ENCODE measurements around the gene GAS1.

Gene GAS1

DNA sequence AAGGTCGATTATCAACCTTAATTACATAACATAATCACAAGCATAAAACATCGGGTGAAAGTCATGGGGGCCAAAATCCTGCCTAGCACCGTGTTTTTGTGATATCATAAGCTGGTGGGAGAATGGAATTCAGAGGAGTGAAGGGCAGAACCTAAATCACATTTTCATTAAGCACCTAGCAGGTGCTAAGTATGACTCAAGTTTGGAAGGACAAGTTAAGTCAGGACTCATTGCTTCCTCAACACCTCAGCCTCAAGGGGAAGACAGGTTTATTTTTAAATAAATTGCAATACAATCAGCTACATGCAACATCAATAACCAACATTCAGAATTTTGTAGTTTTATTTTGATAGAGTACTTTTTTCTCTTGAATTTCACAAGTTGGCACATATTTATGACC lies 33.5 kb upstream of the GAS1 start:
- no peak overlapping the region for H3K9ac ChIP-seq (ENCODE audit: low read depth, low read length, poor library complexity, severe bottlenecking)
- H3K9me2 ChIP-seq (replicated peaks; ENCODE audit: low read depth, low read length), result no peaks in the 10 kb centered on the region
- no peaks in the 10 kb centered on the region for H3K79me2 ChIP-seq (ENCODE audit: insufficient read depth, low read length)
- no peak overlapping the region for H3K4me3 ChIP-seq (ENCODE audit: low read length, poor library complexity, severe bottlenecking)
- H3K9me3 ChIP-seq (ENCODE audit: insufficient read depth, low read depth, low read length), result no peaks in the 10 kb centered on the region
- no peaks in the 10 kb centered on the region for H3F3A ChIP-seq (ENCODE audit: low read depth)
- TF ChIP-seq EZH2phosphoT487 (IDR thresholded peaks at IDR 0.05; ENCODE audit: borderline replicate concordance), result no peak
- TF ChIP-seq, protein P1, sequence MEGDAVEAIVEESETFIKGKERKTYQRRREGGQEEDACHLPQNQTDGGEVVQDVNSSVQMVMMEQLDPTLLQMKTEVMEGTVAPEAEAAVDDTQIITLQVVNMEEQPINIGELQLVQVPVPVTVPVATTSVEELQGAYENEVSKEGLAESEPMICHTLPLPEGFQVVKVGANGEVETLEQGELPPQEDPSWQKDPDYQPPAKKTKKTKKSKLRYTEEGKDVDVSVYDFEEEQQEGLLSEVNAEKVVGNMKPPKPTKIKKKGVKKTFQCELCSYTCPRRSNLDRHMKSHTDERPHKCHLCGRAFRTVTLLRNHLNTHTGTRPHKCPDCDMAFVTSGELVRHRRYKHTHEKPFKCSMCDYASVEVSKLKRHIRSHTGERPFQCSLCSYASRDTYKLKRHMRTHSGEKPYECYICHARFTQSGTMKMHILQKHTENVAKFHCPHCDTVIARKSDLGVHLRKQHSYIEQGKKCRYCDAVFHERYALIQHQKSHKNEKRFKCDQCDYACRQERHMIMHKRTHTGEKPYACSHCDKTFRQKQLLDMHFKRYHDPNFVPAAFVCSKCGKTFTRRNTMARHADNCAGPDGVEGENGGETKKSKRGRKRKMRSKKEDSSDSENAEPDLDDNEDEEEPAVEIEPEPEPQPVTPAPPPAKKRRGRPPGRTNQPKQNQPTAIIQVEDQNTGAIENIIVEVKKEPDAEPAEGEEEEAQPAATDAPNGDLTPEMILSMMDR (conservative IDR thresholded peaks at IDR 0.05; ENCODE audit: low read length), result no peak
- no peak overlapping the region for H3K4me2 ChIP-seq (ENCODE audit: low read depth, low read length, poor library complexity, severe bottlenecking)
- H2AFZ ChIP-seq (ENCODE audit: low read length), result no peak overlapping the region
- H4K20me1 ChIP-seq (ENCODE audit: insufficient read depth, low read length, poor library complexity, severe bottlenecking), result no peaks in the 10 kb centered on the region
- H3K4me1 ChIP-seq (ENCODE audit: insufficient read depth, low read length, poor library complexity, severe bottlenecking), result no peaks in the 10 kb centered on the region
- H3K27me3 ChIP-seq (ENCODE audit: insufficient read depth, low read length, poor library complexity, severe bottlenecking), result no peaks in the 10 kb centered on the region
- H3K36me3 ChIP-seq (ENCODE audit: insufficient read depth, low read length), result no peaks in the 10 kb centered on the region

DNA sequence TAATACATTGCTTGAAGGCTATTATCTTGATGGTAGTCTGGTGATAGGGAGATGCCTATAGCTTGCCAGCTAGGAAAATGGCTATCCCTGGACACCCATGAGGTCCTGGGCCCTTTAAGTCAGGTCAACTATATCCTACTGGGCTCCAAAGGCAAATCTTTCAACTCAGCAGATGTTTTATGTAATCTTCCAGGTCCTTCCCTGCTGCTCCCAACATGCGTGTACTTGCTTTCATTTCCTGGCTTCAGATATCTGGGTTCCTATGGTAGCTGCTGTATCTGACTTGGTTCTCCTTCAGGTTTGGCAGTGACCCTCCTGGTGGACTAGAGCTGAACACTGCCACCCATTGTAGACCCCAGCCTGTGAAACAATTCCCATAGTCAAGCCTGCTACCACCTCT lies 32.4 kb upstream of the GAS1 start:
- H3K36me3 ChIP-seq (ENCODE audit: insufficient read depth, low read length), result no peaks in the 10 kb centered on the region
- TF ChIP-seq, protein P1 (conservative IDR thresholded peaks at IDR 0.05; ENCODE audit: low read length), result no peak
- no peak for TF ChIP-seq EZH2phosphoT487 (IDR thresholded peaks at IDR 0.05; ENCODE audit: borderline replicate concordance)
- no peaks in the 10 kb centered on the region for H3K79me2 ChIP-seq (ENCODE audit: insufficient read depth, low read length)
- H3K9me2 ChIP-seq (replicated peaks; ENCODE audit: low read depth, low read length), result no peaks in the 10 kb centered on the region
- H2AFZ ChIP-seq (ENCODE audit: low read length), result no peak overlapping the region
- H3K4me3 ChIP-seq (ENCODE audit: low read length, poor library complexity, severe bottlenecking), result no peak overlapping the region
- no peaks in the 10 kb centered on the region for H3K9me3 ChIP-seq (ENCODE audit: insufficient read depth, low read depth, low read length)
- no peak overlapping the region for H3K9ac ChIP-seq (ENCODE audit: low read depth, low read length, poor library complexity, severe bottlenecking)
- no peaks in the 10 kb centered on the region for H3K4me1 ChIP-seq (ENCODE audit: insufficient read depth, low read length, poor library complexity, severe bottlenecking)
- H4K20me1 ChIP-seq (ENCODE audit: insufficient read depth, low read length, poor library complexity, severe bottlenecking), result no peaks in the 10 kb centered on the region
- no peaks in the 10 kb centered on the region for H3F3A ChIP-seq (ENCODE audit: low read depth)
- no peak overlapping the region for H3K4me2 ChIP-seq (ENCODE audit: low read depth, low read length, poor library complexity, severe bottlenecking)
- H3K27me3 ChIP-seq (ENCODE audit: insufficient read depth, low read length, poor library complexity, severe bottlenecking), result no peaks in the 10 kb centered on the region

DNA sequence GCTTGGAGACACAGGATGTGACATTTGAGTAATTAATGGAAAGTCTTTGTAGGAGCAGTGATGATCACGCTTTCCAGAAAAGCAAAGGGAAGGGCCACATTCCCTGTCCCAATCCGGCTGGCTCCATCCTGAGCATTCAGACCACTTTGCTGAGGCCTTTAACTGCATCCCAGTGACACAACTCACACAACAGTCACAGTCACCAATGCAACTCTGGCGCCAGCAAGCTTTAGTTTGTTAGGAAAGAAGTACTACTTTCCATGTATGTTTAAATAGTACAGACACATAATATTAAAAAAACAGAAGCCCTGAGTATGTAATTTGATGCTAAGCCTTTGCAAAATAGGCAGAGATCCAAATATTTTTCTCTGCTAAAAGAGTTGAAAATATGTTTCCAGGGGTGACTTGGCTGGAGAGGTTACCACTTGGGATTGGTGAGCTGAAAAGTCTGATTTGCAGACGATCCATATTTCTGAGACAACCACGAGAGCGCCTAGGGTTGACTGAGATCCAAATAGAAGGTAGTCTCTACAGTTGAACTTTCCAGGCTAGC lies 31.7 kb upstream of the GAS1 start:
- H2AFZ ChIP-seq (ENCODE audit: low read length), result no peak overlapping the region
- H3K9ac ChIP-seq (ENCODE audit: low read depth, low read length, poor library complexity, severe bottlenecking), result no peak overlapping the region
- H3K9me3 ChIP-seq (ENCODE audit: insufficient read depth, low read depth, low read length), result no peaks in the 10 kb centered on the region
- H3K9me2 ChIP-seq (replicated peaks; ENCODE audit: low read depth, low read length), result no peaks in the 10 kb centered on the region
- H3K4me3 ChIP-seq (ENCODE audit: low read length, poor library complexity, severe bottlenecking), result no peak overlapping the region
- H3K4me2 ChIP-seq (ENCODE audit: low read depth, low read length, poor library complexity, severe bottlenecking), result no peak overlapping the region
- H4K20me1 ChIP-seq (ENCODE audit: insufficient read depth, low read length, poor library complexity, severe bottlenecking), result no peaks in the 10 kb centered on the region
- no peaks in the 10 kb centered on the region for H3F3A ChIP-seq (ENCODE audit: low read depth)
- H3K27me3 ChIP-seq (ENCODE audit: insufficient read depth, low read length, poor library complexity, severe bottlenecking), result no peaks in the 10 kb centered on the region
- TF ChIP-seq, protein P1 (conservative IDR thresholded peaks at IDR 0.05; ENCODE audit: low read length), result no peak
- no peak for TF ChIP-seq EZH2phosphoT487 (IDR thresholded peaks at IDR 0.05; ENCODE audit: borderline replicate concordance)
- no peaks in the 10 kb centered on the region for H3K79me2 ChIP-seq (ENCODE audit: insufficient read depth, low read length)
- no peaks in the 10 kb centered on the region for H3K36me3 ChIP-seq (ENCODE audit: insufficient read depth, low read length)
- no peaks in the 10 kb centered on the region for H3K4me1 ChIP-seq (ENCODE audit: insufficient read depth, low read length, poor library complexity, severe bottlenecking)
